Naive thymus-derived CD4-positive, alpha-beta T cell (primary cell): ENCODE measurements around the gene CRABP2. TPM values are rescaled to one million over a fixed set of nuclear protein-coding genes. Genes with fewer than 3 reads are reported as not detected.

Experiments used
- ATAC-seq: fragments of 150-1000 bp; cut with Tn5 transposase; 2 replicates; pipeline ENCODE4 v1.10.0; 2021; ENCODE audit warnings: mild to moderate bottlenecking, moderate library complexity
- CTCF ChIA-PET: fragments of 350-600 bp; sonication (Branson Sonifier 250); formaldehyde crosslinking; loops from one replicate; lab custom pipeline; 2021; ENCODE audit warnings: antibody characterized with exemption; lab: Charles Lee
- POLR2A ChIA-PET: fragments of 350-600 bp; sonication (Branson Sonifier 250); formaldehyde crosslinking; loops from one replicate; lab custom pipeline; 2021; ENCODE audit warnings: antibody characterized with exemption, inconsistent platforms; lab: Charles Lee
- DNase-seq, 9 donors: peaks; one replicate each; pipeline versions ENCODE4 v3.0.0 to v3.0.0-alpha.2; 2020 to 2022; ENCODE audit warnings: mixed read lengths in 1 of 9
- H3K27ac ChIP-seq: one replicate; pipeline ENCODE4 v1.7.0; 2013; ENCODE audit warnings: mild to moderate bottlenecking, low read depth, low read length, moderate library complexity
- H3K27me3 ChIP-seq, 2 donors: one replicate each; pipeline ENCODE4 v1.7.0; 2013; ENCODE audit warnings: low read length in 2 of 2, mild to moderate bottlenecking in 2 of 2, moderate library complexity in 2 of 2; ENCODE audit not compliant: control insufficient read depth in 2 of 2, insufficient read depth in 2 of 2
- H3K36me3 ChIP-seq, 3 experiments: 1 replicate in 2 of 3; 2 replicates in 1 of 3; pipeline ENCODE4 v1.7.0; 2013; ENCODE audit warnings: low read length in 3 of 3, mild to moderate bottlenecking in 3 of 3, moderate library complexity in 1 of 3; ENCODE audit not compliant: insufficient read depth in 3 of 3, control insufficient read depth in 2 of 3
- H3K4me1 ChIP-seq, 2 donors: one replicate each; pipeline ENCODE4 v1.7.0; 2013; ENCODE audit warnings: low read length in 2 of 2, mild to moderate bottlenecking in 2 of 2, moderate library complexity in 1 of 2; ENCODE audit not compliant: control insufficient read depth in 2 of 2, insufficient read depth in 2 of 2
- H3K4me3 ChIP-seq: 2 replicates; pipeline ENCODE4 v1.7.0; 2013; ENCODE audit warnings: mild to moderate bottlenecking, low read length
- H3K9me3 ChIP-seq, 3 experiments: 1 replicate in 2 of 3; 2 replicates in 1 of 3; pipeline ENCODE4 v1.7.0; 2013; ENCODE audit warnings: low read length in 3 of 3; ENCODE audit not compliant: control insufficient read depth in 2 of 3
- H3K27ac Mint-ChIP-seq, 9 donors: one replicate each; pipeline ENCODE4 v1.8.0; 2020 to 2022; ENCODE audit warnings: mixed read lengths in 9 of 9, mild to moderate bottlenecking in 8 of 9, moderate library complexity in 5 of 9, inconsistent platforms in 2 of 9
- H3K27me3 Mint-ChIP-seq, 5 donors: one replicate each; pipeline ENCODE4 v1.8.0; 2021 to 2022; ENCODE audit warnings: mixed read lengths in 5 of 5, mild to moderate bottlenecking in 1 of 5
- H3K36me3 Mint-ChIP-seq, 5 donors: one replicate each; pipeline ENCODE4 v1.8.0; 2020 to 2022; ENCODE audit warnings: mixed read lengths in 5 of 5, mild to moderate bottlenecking in 3 of 5, inconsistent platforms in 1 of 5
- H3K4me1 Mint-ChIP-seq, 7 donors: one replicate each; pipeline ENCODE4 v1.8.0; 2020 to 2022; ENCODE audit warnings: mixed read lengths in 7 of 7, mild to moderate bottlenecking in 3 of 7, inconsistent platforms in 1 of 7
- H3K4me3 Mint-ChIP-seq, 10 donors: one replicate each; pipeline ENCODE4 v1.8.0; 2020 to 2022; ENCODE audit warnings: mild to moderate bottlenecking in 10 of 10, mixed read lengths in 10 of 10, moderate library complexity in 6 of 10, inconsistent platforms in 2 of 10
- H3K9me3 Mint-ChIP-seq, 11 donors: one replicate each; pipeline ENCODE4 v1.8.0; 2020 to 2022; ENCODE audit warnings: mixed read lengths in 11 of 11, mild to moderate bottlenecking in 4 of 11, inconsistent platforms in 1 of 11, moderate library complexity in 1 of 11
- intact Hi-C, 2 donors: fragments of 100-400 bp; cut with micrococcal nuclease; formaldehyde crosslinking; loops; one replicate each; pipeline ENCODE4 v1.15.1; 2023
- polyA plus RNA-seq, 2 donors: library from polyadenylated mRNA; unstranded; fragments of 300-500 nt; fragmentation: Illumina TruSeq; gene quantifications; one replicate each; pipeline ENCODE4 v1.2.3, GENCODE V29; 2021
- total RNA-seq, 6 experiments: library from RNA in 5 of 6; stranded (reverse) in 5 of 6; gene quantifications; 1 replicate in 5 of 6; 2 replicates in 1 of 6; pipeline ENCODE4 v1.2.3 and lab custom pipeline; 2021 to 2026

Gene CRABP2
- total and polyA plus RNA-seq, 7 experiments from 2014 or later: 0.38 to 2.5 (median 1.1) TPM

DNA sequence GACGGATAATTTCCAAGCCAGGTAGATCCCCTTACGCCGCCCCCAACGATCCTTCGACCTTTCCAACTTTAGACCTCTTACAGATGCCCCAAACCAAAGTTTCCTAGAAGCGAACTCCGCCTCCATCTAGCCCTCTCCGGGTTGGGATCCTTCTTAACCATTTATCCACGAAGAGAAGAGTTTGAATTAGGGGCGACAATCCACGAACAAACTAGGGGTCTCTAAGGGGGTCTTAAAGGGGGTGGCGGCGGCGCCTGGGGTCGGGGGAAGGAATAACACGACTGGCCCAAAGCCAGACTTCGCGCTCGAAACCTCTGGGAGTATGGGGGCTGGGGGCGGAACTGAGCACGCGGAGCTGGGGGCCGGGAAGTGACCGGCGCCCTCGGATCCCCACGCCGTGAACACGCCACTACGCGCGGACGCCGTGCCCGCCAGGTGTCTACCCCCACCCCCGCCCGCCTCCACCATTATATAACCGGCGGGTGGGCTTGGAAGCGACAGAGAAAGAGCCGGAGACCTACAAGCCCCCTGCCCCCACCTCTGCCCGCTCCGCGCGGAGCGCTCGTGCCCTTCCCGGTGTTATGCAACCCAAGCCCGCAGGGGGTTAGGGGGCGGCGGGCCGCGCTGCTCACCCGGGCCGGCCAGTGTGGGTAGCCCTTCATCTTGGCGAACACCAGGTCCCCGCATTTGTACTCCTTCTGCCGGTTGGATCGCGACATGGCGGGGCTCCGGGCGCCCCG is 45.5 kb upstream of the CRABP2 start:
- Histone ChIP-seq H3K27ac (peak overlapping the region; percentile 90), H3K9me3 (no peaks in the 10 kb centered on the region), H3K36me3 (peaks cover 0 to 6% (median 0%) of the 10 kb centered on the region in 3 experiments), H3K27me3 (no peaks in the 10 kb centered on the region), H3K4me3 (peak overlapping the region; percentile 76), H3K4me1 (peaks cover 41 to 46% of the 10 kb centered on the region in 2 donors)
- peaks cover 48 to 66% (median 55%) of the 10 kb centered on the region in 7 donors for H3K4me1 Mint-ChIP-seq
- no peaks in the 10 kb centered on the region for H3K27me3 Mint-ChIP-seq
- peak overlapping the region; percentile 88 to 98 (median 94) for H3K4me3 Mint-ChIP-seq
- DNase-seq (peak in 3 of 9 donors; percentile 29 to 49 (median 48)), ATAC-seq (peak; percentile 35)
- ChIA-PET CTCF (interaction anchor here (0.7 to 1.8 kb wide), 3 partner anchors 23 to 63 kb away, joined by 3 to 6 read pairs (median 3); partner anchors contain the start of gene METTL25B), POLR2A (interaction anchor here (0.7 to 4.5 kb wide), 6 partner anchors 9 to 61 kb away, joined by 3 to 64 read pairs (median 18); partner anchors contain the start of genes ISG20L2, METTL25B, MRPL24 and PRCC)
- H3K27ac Mint-ChIP-seq: peak overlapping the region; percentile 82 to 95 (median 91)
- no peaks in the 10 kb centered on the region for H3K9me3 Mint-ChIP-seq
- intact Hi-C loops: loop anchor here (1.0 kb wide), 6 partner anchors 10 to 413 kb away; partner anchors contain the start of genes ISG20L2 (in 2 of the 2), METTL25B (in 2 of the 2), MRPL24 (in 2 of the 2) and PRCC (in 2 of the 2)
- H3K36me3 Mint-ChIP-seq: peaks cover 0 to 20% (median 0%) of the 10 kb centered on the region in 5 donors

DNA sequence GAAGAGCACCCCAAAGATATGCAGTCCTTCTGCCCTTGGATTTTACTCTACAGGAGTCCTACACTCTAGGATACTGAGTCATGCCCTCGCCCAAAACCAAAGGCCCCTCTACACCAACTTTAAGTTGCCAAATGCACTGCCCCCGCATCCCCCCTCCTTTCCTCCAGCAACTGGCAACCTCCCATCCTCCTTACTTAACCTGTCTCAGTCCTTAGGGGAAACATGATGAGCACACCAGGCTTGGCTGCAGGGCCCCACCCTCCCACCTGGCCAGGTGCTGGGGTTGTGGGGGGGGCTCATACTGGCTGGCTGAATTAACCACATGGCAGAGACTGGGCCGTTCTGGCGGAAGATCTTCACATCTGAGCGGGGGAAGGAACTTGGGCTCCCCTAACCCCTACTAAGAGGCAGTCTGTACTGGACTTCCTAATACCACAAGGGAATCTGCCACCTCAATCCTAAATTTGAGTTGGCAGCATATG is 44.8 kb upstream of the CRABP2 start:
- H3K36me3 ChIP-seq: peaks cover 0 to 11% (median 3%) of the 10 kb centered on the region in 3 experiments
- ATAC-seq: no peak
- no peaks in the 10 kb centered on the region for H3K27me3 ChIP-seq
- no peaks in the 10 kb centered on the region for H3K9me3 ChIP-seq
- H3K27ac Mint-ChIP-seq: peak overlapping the region; percentile 82 to 95 (median 91)
- POLR2A ChIA-PET: interaction anchor here (0.9 to 4.5 kb wide), 6 partner anchors 9 to 45 kb away, joined by 3 to 64 read pairs (median 18); partner anchors contain the start of genes ISG20L2, METTL25B, MRPL24 and PRCC
- intact Hi-C loops: no loop called here
- H3K4me1 ChIP-seq: peaks cover 41 to 47% of the 10 kb centered on the region in 2 donors
- peaks cover 0 to 25% (median 3%) of the 10 kb centered on the region in 5 donors for H3K36me3 Mint-ChIP-seq
- peaks cover 52 to 69% (median 61%) of the 10 kb centered on the region in 7 donors for H3K4me1 Mint-ChIP-seq
- H3K4me3 Mint-ChIP-seq: peak overlapping the region; percentile 88 to 98 (median 94)
- peak overlapping the region; percentile 76 for H3K4me3 ChIP-seq
- CTCF ChIA-PET: interaction anchor here (1.1 to 1.8 kb wide), 2 partner anchors 24 kb away, joined by 3 to 6 read pairs; no protein-coding TSS in a partner anchor
- H3K27me3 Mint-ChIP-seq: no peaks in the 10 kb centered on the region
- no peaks in the 10 kb centered on the region for H3K9me3 Mint-ChIP-seq
- peak overlapping the region; percentile 90 for H3K27ac ChIP-seq
- DNase-seq: peak in 1 of 9 donors; percentile 49

DNA sequence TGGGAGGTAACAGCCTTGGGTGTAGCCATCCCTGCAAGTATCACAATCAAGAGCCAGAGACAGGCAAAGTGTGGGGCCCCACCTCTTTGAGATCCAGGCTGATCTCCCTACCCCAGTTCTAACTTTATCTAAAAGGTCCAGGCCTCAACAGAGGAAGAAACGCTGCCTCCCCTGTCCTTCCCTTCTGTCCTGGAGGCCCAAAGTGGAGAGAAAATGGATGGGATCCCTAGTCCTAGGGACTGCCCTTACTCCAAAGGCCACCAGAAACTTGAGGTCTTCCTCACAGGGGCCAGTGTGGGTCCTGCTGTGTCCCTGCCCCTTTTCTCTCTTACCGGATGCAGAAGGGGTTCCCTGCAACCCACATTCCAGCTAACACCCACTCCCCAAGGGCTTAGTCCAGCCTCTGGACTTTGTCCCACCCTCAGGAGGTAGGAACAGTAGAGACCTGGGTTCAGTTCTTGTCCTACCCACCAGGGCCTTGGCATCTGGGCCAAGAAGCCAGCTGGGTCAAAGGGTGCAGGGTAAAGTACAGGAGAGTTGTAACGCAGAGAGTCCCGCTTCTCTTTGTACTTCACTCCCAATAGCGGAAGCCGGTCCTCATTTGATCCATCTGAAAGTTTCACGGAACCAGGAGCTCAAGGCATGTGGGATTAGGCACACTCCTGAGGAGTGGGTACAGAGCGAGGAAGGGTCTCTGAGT is 44.2 kb upstream of the CRABP2 start:
- Mint-ChIP-seq H3K27ac (peak overlapping the region; percentile 82 to 95 (median 91)), H3K4me1 (peaks cover 51 to 70% (median 63%) of the 10 kb centered on the region in 7 donors), H3K9me3 (no peaks in the 10 kb centered on the region), H3K36me3 (peaks cover 0 to 25% (median 3%) of the 10 kb centered on the region in 5 donors), H3K4me3 (peak overlapping the region; percentile 88 to 98 (median 94)), H3K27me3 (no peaks in the 10 kb centered on the region)
- ChIA-PET POLR2A (interaction anchor here (0.9 to 4.5 kb wide), 3 partner anchors 8 to 46 kb away, joined by 3 to 64 read pairs (median 6); partner anchors contain the start of genes ISG20L2, METTL25B and MRPL24), CTCF (interaction anchor here (1.1 kb wide), 1 partner anchor 23 kb away, joined by 3 read pairs; no protein-coding TSS in a partner anchor)
- ATAC-seq (no peak), DNase-seq (no peak)
- no peaks in the 10 kb centered on the region for H3K9me3 ChIP-seq
- peaks cover 0 to 17% (median 5%) of the 10 kb centered on the region in 3 experiments for H3K36me3 ChIP-seq
- peak overlapping the region; percentile 90 for H3K27ac ChIP-seq
- intact Hi-C loops: loop anchor here (2.0 to 10.0 kb wide), 2 partner anchors 249 to 385 kb away; partner anchors contain the start of genes ETV3 (in 1 of the 2) and MEF2D (in 1 of the 2)
- H3K4me3 ChIP-seq: peak overlapping the region; percentile 76
- peaks cover 41 to 47% of the 10 kb centered on the region in 2 donors for H3K4me1 ChIP-seq
- no peaks in the 10 kb centered on the region for H3K27me3 ChIP-seq

DNA sequence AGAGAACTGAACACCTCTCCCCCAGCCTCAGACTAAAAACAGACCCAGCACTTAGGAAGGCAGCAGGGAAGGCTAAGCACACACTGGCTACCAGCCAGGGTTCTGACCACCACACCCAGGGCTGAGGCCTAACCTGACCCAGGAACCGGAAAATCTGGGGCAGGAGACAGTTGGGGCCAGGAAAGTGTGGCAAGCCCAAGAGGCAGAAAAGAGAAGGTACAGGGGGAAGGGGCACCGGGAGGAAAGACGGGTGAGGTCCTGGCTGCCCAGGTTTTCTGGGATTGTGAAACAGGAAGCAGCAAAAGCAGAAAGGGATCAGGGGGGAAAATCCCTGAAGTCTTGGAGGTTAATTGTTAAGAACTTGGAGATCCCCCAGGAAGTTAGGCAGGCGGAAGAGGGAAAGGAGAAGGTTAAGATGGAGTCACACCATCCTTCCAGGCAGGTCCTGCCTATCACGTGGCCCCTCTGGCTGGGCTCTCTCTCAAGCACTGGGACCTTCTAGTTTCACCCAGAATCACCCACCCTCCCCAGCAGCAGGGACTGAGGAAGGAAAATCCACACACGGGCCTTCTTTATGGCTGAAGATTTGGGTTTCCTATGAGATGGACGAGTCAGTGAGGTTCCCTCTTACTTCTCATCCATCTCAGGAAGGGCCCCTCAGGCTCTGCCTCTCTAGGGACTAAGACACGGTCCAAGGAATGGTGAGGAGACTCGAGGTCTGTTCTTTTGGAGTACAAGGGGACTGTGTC is 43.5 kb upstream of the CRABP2 start:
- Mint-ChIP-seq H3K4me3 (peak overlapping the region; percentile 88 to 98 (median 94)), H3K9me3 (no peaks in the 10 kb centered on the region), H3K27ac (peak overlapping the region; percentile 82 to 95 (median 91)), H3K4me1 (peaks cover 52 to 70% (median 63%) of the 10 kb centered on the region in 7 donors), H3K27me3 (no peaks in the 10 kb centered on the region), H3K36me3 (peaks cover 0 to 26% (median 6%) of the 10 kb centered on the region in 5 donors)
- intact Hi-C loops: loop anchor here (2.0 to 10.0 kb wide), 2 partner anchors 248 to 386 kb away; partner anchors contain the start of genes ETV3 (in 1 of the 2) and MEF2D (in 1 of the 2)
- Histone ChIP-seq H3K27me3 (no peaks in the 10 kb centered on the region), H3K27ac (peak overlapping the region; percentile 90), H3K36me3 (peaks cover 0 to 23% (median 5%) of the 10 kb centered on the region in 3 experiments), H3K9me3 (no peaks in the 10 kb centered on the region), H3K4me3 (peak overlapping the region; percentile 76), H3K4me1 (peaks cover 41 to 47% of the 10 kb centered on the region in 2 donors)
- POLR2A ChIA-PET: interaction anchor here (1.1 to 4.5 kb wide), 3 partner anchors 7 to 47 kb away, joined by 3 to 64 read pairs (median 15); partner anchors contain the start of genes MRPL24 and PRCC
- ATAC-seq (no peak), DNase-seq (no peak)
- CTCF ChIA-PET: interaction anchor here (1.1 kb wide), 1 partner anchor 22 kb away, joined by 3 read pairs; no protein-coding TSS in a partner anchor

DNA sequence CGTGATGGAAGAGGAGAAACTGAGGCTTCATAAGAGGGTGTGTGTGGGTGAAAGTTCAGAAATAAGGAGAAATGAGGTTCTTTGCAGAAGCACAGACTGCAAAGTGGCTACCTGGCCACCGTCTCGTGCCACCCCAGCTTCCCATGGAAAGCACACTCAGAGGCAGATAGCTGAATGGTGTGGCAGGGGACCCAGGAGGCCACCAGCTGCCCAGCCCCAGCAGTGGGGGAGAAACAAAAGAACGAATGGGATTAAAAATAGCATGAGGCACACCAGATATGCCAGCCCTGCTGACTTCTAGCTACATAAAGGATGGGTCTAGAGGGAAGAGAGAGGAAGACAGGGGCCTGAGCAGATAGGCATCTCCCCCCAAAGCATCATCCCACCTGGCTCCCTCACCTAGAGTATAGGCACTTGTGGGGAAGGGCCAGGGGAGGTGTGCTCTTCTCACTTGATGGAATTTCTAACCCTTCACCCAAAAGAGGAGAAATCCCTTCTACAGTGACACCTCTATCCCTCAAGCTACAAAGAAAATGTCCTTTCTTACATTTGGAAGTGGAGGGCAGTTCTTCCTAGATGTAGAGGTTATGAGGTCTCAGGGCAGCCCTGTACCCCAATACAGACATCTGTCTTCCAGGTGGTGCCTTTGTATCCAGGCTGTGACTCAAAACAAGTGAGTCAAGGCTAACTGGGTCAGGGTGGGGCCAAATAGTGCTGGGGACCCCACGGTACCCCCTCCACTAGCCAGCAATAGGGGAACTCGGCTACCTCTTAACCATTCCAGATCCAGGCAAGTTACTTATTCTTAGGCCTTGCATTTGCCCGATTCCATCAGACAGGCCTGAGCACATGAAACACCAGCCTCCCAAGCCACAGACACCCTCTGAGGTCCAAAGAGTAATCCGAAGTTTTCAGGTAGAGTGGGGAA is 42.6 kb upstream of the CRABP2 start:
- peak overlapping the region; percentile 88 to 98 (median 94) for H3K4me3 Mint-ChIP-seq
- Histone ChIP-seq H3K27ac (peak overlapping the region; percentile 90), H3K4me1 (peaks cover 39 to 47% of the 10 kb centered on the region in 2 donors), H3K4me3 (peak overlapping the region; percentile 76), H3K36me3 (peaks cover 0 to 31% (median 5%) of the 10 kb centered on the region in 3 experiments), H3K27me3 (no peaks in the 10 kb centered on the region), H3K9me3 (no peaks in the 10 kb centered on the region)
- DNase-seq (no peak), ATAC-seq (no peak)
- intact Hi-C loops: loop anchor here (2.0 to 10.0 kb wide), 2 partner anchors 247 to 387 kb away; partner anchors contain the start of genes ETV3 (in 1 of the 2) and MEF2D (in 1 of the 2)
- no peaks in the 10 kb centered on the region for H3K27me3 Mint-ChIP-seq
- peaks cover 51 to 70% (median 61%) of the 10 kb centered on the region in 7 donors for H3K4me1 Mint-ChIP-seq
- ChIA-PET CTCF (interaction anchor here (0.8 to 1.3 kb wide), 2 partner anchors 18 to 22 kb away, joined by 3 to 4 read pairs; no protein-coding TSS in a partner anchor), POLR2A (interaction anchor here (1.8 to 2.8 kb wide), 2 partner anchors 19 to 21 kb away, joined by 15 to 18 read pairs; partner anchors contain the start of genes ISG20L2, METTL25B and PRCC)
- H3K27ac Mint-ChIP-seq: peak overlapping the region; percentile 82 to 95 (median 91)
- H3K36me3 Mint-ChIP-seq: peaks cover 0 to 30% (median 6%) of the 10 kb centered on the region in 5 donors
- H3K9me3 Mint-ChIP-seq: no peaks in the 10 kb centered on the region
